DND-41 (cell line): ENCODE measurements around the gene SIRT3.
"Not testable (repeated sequence)": the region's sequence is repeated elsewhere in the genome, so short reads cannot be mapped to it uniquely, and the experiment has no call there.

Source experiments
- CTCF ChIP-seq: IDR thresholded peaks from 2 replicates; pipeline ENCODE4 v1.5.1; 2012; ENCODE audit warnings: borderline replicate concordance, low read length, moderate library complexity, mild to moderate bottlenecking; ENCODE audit not compliant: poor library complexity, severe bottlenecking; ENCODE audit errors: extremely low read depth
- EZH2 ChIP-seq: IDR thresholded peaks from 3 replicates; pipeline ENCODE4 v1.6.1; 2012; ENCODE audit warnings: borderline replicate concordance, low read depth, mild to moderate bottlenecking, moderate library complexity, low read length, inconsistent platforms; ENCODE audit not compliant: severe bottlenecking

GRCh38 chr11:238346-238745 lies 2.2 kb upstream of the SIRT3 start:
- not testable (repeated sequence) for TF ChIP-seq CTCF, EZH2
